CD4-positive, alpha-beta T cell treated with Interleukin-12 subunit alpha and Interleukin-12 subunit beta, for 1 hour (primary cell): ENCODE data around the gene SYTL3.

ENCODE experiments used
- DNase-seq: peaks from one replicate; pipeline ENCODE4 v3.0.0-alpha.2; 2020

SYTL3 gene

GRCh38 chr6:158764183-158764849 lies 114.5 kb downstream of the SYTL3 start:
- peak; percentile 51 for DNase-seq

GRCh38 chr6:158764926-158765325 lies 115.1 kb downstream of the SYTL3 start:
- no peak for DNase-seq

GRCh38 chr6:158765499-158766068 lies 115.7 kb downstream of the SYTL3 start:
- DNase-seq: peak; percentile 44

- DNase-seq: peak; percentile 35
Observed at GRCh38 chr6:158766621-158767455, 117.0 kb downstream of the SYTL3 start.

- DNase-seq: peak; percentile 39
Observed at GRCh38 chr6:158767709-158768108, 117.9 kb downstream of the SYTL3 start.

- peak; percentile 26 for DNase-seq
Observed at GRCh38 chr6:158768436-158768835, 118.6 kb downstream of the SYTL3 start.

- no peak for DNase-seq
Observed at GRCh38 chr6:158769234-158769770, 119.4 kb downstream of the SYTL3 start.

GRCh38 chr6:158769771-158770432 lies 120.0 kb downstream of the SYTL3 start:
- peak; percentile 36 for DNase-seq

- peak; percentile 36 for DNase-seq
Observed at GRCh38 chr6:158770533-158771330, 120.9 kb downstream of the SYTL3 start.

- peak; percentile 45 for DNase-seq
Observed at GRCh38 chr6:158771399-158772152, 121.7 kb downstream of the SYTL3 start.

- DNase-seq: peak; percentile 30
Observed at GRCh38 chr6:158772172-158772571, 122.3 kb downstream of the SYTL3 start.

- DNase-seq: peak; percentile 45
Observed at GRCh38 chr6:158772851-158773371, 123.1 kb downstream of the SYTL3 start.

- DNase-seq: no peak
Observed at GRCh38 chr6:158773581-158774449, 124.0 kb downstream of the SYTL3 start.

GRCh38 chr6:158774717-158775449 lies 125.0 kb downstream of the SYTL3 start:
- no peak for DNase-seq

- no peak for DNase-seq
Observed at GRCh38 chr6:158775832-158776231, 126.0 kb downstream of the SYTL3 start.

GRCh38 chr6:158776737-158777136 lies 126.9 kb downstream of the SYTL3 start:
- DNase-seq: no peak

GRCh38 chr6:158777510-158777909 lies 127.7 kb downstream of the SYTL3 start:
- DNase-seq: no peak

GRCh38 chr6:158778005-158778527 lies 128.2 kb downstream of the SYTL3 start:
- DNase-seq: no peak

GRCh38 chr6:158780246-158780884 lies 130.5 kb downstream of the SYTL3 start:
- no peak for DNase-seq
